ENCODE measurements around the gene CYTH1.

GRCh38 chr17:78746949-78747269 lies 35.2 kb downstream of the CYTH1 start:
- TF ChIP-seq POLR2A (IDR thresholded peaks at IDR 0.05) (no peak), CTCF (IDR thresholded peaks at IDR 0.05) (no peak)

All from Peyer's patch (tissue), 4 donors.